Measurements from ENCODE around the gene SLC22A31. TPM values are rescaled to one million over a fixed set of nuclear protein-coding genes. Genes with fewer than 3 reads are reported as not detected.

SLC22A31 gene
- total RNA-seq, 1 donor, result not detected

DNA sequence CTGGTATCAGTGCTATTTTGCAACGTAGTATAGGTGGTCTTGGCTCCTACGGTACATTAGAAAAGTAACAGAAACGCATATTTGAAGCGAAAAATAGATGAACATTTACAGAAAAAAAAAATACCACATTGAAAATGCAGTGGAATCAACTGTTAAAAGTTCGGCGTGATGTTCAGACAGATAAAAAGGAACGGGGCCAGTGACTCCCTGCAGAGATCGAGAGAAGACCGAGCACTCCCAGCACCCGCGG lies 16.7 kb upstream of the SLC22A31 start:
- no peak for DNase-seq (ENCODE audit: low read depth in 2 of 3, low spot score in 2 of 3)

- peak; percentile 65 to 91 (median 83) for DNase-seq (ENCODE audit: low read depth in 2 of 3, low spot score in 2 of 3)
Observed at GRCh38 chr16:89216315-89217137, 16.2 kb upstream of the SLC22A31 start.

DNA sequence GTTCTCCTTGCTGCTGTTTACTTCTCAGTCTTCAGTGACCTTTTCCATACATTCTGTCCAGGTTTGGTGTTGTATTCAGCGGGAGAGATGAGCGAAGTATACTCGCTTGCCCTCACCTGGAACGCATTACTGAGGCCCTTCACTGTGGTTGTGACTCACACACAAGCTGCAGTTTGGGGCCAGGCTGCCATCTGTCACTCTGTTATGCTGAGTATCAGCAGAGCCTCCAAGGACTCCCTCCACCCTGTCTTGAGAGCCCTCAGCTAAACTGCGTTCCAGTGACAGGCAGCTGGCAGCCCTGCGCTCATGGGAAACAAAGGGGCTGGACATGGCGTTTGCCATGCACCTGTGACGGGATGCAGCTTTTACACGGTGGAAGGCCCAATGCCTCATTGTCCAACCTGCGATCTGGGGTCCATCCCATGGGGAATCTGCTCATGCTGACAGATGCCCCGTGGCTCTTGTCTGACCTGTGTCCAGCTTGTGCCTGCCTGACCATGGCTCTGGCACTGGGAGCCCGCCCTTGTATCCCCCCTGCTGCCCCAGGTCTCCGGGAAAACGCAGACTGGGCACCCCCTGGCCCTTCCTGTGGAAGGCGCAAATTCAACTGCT lies 10.7 kb upstream of the SLC22A31 start:
- no peak for DNase-seq (ENCODE audit: low read depth in 2 of 3, low spot score in 2 of 3)

- DNase-seq (ENCODE audit: low read depth in 2 of 3, low spot score in 2 of 3), result no peak
Observed at GRCh38 chr16:89210165-89210903, 10.0 kb upstream of the SLC22A31 start.

DNA sequence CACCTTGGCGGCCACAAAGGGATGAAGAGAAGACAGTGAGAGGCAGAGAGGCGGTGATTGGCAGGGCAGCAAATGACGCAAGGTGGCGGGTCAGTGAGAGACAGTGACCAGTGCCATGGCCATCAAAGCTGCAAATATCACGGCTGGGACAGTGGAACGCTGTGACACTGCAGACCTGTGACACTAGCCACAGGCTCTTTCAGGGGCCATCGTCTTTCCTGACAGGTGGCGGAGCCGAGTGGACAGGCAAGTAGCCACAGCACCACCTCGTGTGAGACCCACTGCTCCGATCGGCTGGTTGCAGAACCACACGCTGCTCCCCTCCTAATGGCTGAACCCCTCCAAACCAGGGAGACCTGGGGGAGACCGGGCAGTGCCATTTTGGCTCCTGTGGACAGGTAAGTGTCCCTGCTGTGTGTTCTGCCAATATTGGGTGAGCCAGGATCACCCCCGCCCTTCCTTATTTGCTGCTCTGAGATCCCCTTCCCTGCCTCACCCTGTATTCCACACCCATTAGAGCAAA lies 9.2 kb upstream of the SLC22A31 start:
- DNase-seq (ENCODE audit: low read depth in 2 of 3, low spot score in 2 of 3), result no peak

DNA sequence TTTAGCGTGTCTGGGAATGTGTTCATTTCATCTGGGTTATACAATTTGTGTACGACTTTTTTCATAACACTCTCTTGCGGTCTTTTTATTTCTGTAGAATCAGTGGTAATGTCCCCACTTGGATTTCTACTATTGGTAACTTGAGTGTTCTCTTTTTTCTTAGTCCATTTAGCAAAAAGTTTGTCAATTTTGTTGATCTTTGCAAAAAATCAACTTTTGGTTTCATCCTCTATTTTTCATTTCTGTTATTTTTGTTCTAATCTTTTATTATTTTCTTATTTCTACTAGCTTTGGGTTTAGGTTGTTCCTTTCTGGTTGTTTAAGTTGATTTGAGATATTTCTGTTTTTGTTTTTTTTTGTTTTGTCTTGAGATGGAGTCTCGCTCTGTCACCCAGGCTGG lies 7.7 kb upstream of the SLC22A31 start:
- DNase-seq (ENCODE audit: low read depth in 2 of 3, low spot score in 2 of 3), result no peak

- no peak for DNase-seq (ENCODE audit: low read depth in 2 of 3, low spot score in 2 of 3)
Observed at GRCh38 chr16:89202422-89203215, 2.3 kb upstream of the SLC22A31 start.

DNA sequence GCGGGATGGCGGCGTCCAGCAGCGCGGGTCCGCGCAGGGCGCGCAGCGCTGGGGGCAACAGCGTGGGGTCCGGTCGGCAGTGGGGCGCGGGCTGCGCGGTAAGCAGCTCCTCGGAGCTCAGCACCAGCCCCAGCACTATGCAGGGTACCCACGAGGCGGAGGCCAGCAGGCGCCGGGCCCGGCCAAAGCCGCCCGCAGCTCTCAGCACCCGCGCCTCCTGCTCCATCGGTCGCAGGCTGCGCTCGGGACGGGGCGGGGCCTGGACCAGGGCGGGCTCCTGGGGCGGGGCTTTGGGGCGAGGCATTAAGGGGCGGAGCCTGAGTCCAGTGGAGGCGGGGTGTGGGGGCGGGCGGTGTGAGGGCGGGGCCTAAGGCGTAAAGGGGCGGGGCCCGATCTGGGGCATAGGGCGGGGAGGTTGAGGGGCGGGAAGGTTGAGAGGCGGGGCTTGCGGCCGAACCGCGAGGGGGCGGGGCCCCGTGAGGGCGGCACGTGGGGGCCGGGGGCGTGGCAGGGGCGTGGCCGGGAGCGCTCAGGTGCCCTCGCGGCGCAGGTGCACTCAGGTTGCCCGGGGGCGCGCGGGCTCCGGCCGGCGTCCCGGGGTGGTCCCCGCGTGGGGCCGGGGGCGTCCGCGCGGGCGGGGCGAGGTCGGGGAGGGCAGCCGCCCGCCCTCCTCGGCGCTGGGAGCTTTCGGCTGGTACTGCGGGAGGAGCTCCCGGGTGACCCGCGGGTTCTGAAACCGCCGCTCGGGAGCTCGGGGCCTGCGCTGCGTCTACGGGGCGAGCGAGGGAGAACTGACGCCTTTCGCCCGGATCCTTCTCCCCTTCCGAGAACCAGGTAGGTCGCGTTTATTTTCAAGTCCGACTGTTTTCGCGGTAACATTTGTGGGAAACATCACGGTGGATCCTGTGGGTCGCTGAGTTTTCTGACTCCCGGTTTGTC lies 1.4 kb upstream of the SLC22A31 start:
- DNase-seq (ENCODE audit: low read depth in 2 of 3, low spot score in 2 of 3), result peak; percentile 57 to 82 (median 80)

DNA sequence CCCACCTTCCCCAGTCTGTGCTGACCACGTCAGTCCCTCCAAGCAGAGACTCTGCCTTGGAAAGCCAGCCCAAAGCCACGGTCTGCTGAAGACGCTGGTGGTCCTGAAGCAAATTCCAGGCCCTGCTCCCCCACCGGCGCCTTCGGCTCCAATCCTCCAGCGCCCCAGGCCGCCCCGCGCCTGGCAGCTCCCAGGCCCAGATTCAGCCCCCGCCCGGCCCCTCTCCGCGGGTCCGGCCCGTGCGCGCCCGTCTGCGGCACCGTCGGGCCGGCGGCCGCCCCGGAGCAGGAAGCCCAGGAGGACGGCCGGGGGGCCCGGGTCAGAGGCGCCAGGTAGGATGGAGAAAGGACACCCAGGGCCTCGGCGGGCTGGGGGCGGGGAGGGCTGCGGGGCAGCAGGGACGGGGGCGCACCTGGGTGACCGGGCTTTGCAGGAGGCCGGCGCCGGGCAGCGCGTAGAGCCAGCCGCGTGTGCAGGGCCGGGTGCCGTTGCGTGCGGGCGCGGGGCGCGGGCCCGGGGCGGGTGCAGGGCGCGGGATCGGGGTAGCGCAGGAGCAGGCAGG lies 594 bp upstream of the SLC22A31 start:
- no peak for DNase-seq (ENCODE audit: low read depth in 2 of 3, low spot score in 2 of 3)

GRCh38 chr16:89199241-89200123 lies 855 bp downstream of the SLC22A31 start:
- no peak for DNase-seq (ENCODE audit: low read depth in 2 of 3, low spot score in 2 of 3)

GRCh38 chr16:89198417-89199240 lies 1.7 kb downstream of the SLC22A31 start:
- DNase-seq (ENCODE audit: low read depth in 2 of 3, low spot score in 2 of 3), result no peak

GRCh38 chr16:89197633-89198416 lies 2.5 kb downstream of the SLC22A31 start:
- DNase-seq (ENCODE audit: low read depth in 2 of 3, low spot score in 2 of 3), result no peak

- DNase-seq (ENCODE audit: low read depth in 2 of 3, low spot score in 2 of 3), result no peak
Observed at GRCh38 chr16:89197033-89197632, 3.2 kb downstream of the SLC22A31 start.

GRCh38 chr16:89195521-89196171 lies 4.7 kb downstream of the SLC22A31 start:
- DNase-seq (ENCODE audit: low read depth in 2 of 3, low spot score in 2 of 3), result no peak

- DNase-seq (ENCODE audit: low read depth in 2 of 3, low spot score in 2 of 3), result no peak
Observed at GRCh38 chr16:89194340-89195311, 5.7 kb downstream of the SLC22A31 start.

All from hematopoietic multipotent progenitor cell (in vitro differentiated cells).